DMS153 treated with DMSO at 0.1 percent for 48 hours (cell line): ENCODE measurements around the gene OR7E24.
"Not testable (repeated sequence)": the region's sequence is repeated elsewhere in the genome, so short reads cannot be mapped to it uniquely, and the experiment has no call there.

ENCODE experiments used
- DNase-seq: peaks from one replicate; lab custom pipeline; 2025; ENCODE audit not compliant: unreplicated experiment; lab: John Stamatoyannopoulos, UW

The OR7E24 gene

GRCh38 chr19:9250630-9251029, at the start of gene OR7E24:
TSS of gene OR7E24 (plus strand) at chr19:9250930. CDS start at chr19:9251044, 114 bp downstream.
- no peak for DNase-seq

DNA sequence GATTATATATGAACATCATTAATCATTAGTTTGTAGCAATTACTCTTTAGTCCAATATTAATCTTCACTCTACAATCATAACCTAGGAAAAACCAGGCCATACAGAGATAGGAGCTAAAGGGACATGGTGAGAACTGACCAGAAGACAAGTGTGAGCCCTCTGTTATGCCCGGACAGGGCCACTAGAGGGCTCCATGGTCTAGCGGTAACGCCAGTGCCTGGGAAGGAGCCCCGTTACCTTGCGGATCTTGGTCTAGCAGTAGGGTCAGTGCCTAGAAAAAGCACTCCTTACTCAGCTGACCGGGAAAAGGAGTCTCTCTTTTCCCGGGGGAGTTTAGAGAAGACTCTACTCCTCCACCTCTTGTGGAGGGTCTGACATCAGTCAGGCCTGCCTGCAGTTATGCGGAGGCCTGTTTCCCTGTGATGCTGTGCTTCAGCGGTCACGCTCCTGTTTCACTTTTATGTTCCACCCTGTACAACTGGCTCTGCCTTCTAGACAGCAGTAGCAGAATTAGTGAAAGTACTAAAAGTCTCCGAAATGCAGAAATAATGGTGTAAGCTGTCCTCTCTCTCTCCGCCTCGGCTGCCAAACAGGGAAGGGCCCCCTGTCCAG, 45.1 kb upstream of the OR7E24 start:
- DNase-seq, result peak; percentile 27

- DNase-seq, result no peak
Measured at GRCh38 chr19:9219489-9219888, 31.2 kb upstream of the OR7E24 start, which contains the start of gene OR7D4. TSS of gene OR7D4 (minus strand) at chr19:9219589. CDS start at chr19:9214837, 4,752 bp downstream.

GRCh38 chr19:9251236-9251635, 506 bp downstream of the OR7E24 start:
- no peak for DNase-seq

GRCh38 chr19:9283485-9283884, 32.8 kb downstream of the OR7E24 start:
- DNase-seq, result not testable (repeated sequence)

DNA sequence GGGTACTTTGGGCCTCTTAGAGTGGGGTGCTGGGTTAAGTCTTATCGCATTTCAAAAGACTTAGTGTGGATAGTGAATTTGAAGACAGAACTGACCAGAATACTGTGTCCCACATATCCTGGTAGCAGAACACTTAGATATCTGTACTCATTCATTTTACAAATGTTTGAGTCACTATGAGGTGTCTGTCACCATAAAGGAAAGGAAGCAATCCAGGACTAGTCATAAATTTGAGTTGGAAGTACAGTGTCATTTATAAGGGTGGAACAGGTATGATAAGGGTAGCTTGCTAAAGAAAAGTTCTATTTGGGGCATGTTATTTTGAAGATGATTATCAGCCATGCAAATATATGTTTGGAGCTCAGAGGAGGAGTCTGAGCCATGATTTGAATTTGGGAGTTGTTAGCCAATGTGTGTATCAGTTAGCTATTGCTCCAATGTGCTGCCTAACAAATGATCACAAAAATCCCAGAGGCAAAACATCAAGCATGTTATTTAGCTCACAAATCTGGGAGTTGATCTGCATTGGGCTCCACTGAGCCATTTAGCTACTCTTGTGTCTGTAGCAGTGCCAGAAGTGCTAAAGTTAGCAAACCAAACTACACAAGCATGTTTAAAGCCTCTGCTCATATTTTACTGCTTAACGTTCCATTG, 38.6 kb downstream of the OR7E24 start:
- DNase-seq, result no peak

GRCh38 chr19:9295411-9295849, 44.7 kb downstream of the OR7E24 start:
- DNase-seq, result no peak

DNA sequence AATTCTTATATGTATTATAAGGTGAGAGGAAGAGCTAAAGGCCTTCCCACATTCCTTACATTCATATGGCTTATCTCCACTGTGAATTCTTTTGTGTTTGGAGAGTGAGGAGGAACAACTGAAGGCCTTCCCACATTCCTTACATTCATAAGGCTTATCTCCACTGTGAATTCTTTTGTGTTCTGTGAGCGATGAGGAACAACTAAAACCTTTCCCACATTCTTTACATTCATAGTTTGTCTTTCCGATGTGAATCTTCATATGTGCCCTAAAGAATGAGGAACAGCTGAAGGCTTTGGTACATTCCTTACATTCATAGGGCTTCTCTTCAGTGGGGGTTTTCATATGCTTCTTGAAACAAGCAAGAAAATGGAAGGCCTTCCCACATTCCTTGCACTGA, 45.6 kb downstream of the OR7E24 start:
- no peak for DNase-seq
